GM12864 (cell line): ENCODE results near the gene PLCG1.

Experiments used
- DNase-seq: peaks from one replicate; pipeline ENCODE4 v3.0.0-alpha.2; 2011; ENCODE audit warnings: low read depth
- H3K4me3 ChIP-seq: 2 replicates; pipeline ENCODE4 v1.5.1; 2011; ENCODE audit warnings: mild to moderate bottlenecking, low read depth, low read length, control low read depth
- TF ChIP-seq, protein P1 (sequence below): IDR thresholded peaks from 2 replicates; pipeline ENCODE4 v1.5.1; 2011; ENCODE audit warnings: low read depth, mild to moderate bottlenecking, moderate library complexity, low read length, control low read depth, inconsistent platforms; ENCODE audit errors: missing control alignments

The PLCG1 gene

DNA sequence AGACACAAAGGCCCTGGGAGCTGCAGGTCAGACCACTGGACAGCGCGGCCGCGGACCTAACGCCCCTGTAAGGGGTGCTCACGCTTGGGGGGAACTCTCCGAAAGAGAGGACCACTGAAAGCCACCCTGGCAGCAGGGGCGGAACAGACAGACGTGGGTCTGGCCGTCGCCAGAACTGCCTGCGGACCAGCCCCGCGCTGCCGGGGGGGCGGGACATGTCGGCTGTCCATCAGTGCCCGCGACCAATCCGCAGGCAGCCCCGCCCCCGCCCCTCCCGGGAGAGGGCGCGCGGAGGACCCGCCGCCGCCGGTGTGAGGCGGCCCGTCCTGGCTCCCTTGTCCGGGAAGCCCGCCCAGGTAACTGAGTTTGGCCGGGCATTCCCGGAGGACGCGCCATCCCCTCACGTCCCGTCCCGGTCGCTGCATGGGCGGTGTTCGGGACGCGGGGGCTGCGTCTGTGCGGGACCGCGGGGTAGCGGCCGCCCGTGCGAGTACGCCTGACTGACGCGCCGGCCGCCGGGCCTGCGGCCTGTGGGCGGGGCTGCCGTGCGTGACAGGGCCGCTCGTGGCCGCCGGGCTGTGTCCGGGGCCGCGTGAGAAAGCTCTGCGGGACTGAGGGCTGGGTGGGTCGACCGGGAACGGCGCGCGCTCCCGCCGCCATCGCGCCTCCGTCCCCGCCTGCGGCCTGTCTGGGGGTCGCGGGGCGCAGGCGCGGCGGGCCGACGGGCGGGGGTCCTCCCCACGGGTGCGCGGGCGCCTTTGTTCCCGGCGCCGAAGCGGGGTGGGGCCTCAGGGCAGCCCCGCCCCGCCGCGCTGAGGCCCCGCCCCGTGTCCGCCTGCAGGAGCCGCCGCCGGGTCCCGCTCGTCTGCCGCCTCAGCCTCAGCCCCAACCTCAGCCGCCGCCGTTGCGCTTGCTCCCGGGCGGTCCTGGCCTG lies at the start of gene PLCG1:
Gene PLCG1 (plus strand): TSS at position 864 of the 934 bp plus-strand sequence. CDS start 99 bp downstream, outside the sequence.
- TF ChIP-seq, protein P1, sequence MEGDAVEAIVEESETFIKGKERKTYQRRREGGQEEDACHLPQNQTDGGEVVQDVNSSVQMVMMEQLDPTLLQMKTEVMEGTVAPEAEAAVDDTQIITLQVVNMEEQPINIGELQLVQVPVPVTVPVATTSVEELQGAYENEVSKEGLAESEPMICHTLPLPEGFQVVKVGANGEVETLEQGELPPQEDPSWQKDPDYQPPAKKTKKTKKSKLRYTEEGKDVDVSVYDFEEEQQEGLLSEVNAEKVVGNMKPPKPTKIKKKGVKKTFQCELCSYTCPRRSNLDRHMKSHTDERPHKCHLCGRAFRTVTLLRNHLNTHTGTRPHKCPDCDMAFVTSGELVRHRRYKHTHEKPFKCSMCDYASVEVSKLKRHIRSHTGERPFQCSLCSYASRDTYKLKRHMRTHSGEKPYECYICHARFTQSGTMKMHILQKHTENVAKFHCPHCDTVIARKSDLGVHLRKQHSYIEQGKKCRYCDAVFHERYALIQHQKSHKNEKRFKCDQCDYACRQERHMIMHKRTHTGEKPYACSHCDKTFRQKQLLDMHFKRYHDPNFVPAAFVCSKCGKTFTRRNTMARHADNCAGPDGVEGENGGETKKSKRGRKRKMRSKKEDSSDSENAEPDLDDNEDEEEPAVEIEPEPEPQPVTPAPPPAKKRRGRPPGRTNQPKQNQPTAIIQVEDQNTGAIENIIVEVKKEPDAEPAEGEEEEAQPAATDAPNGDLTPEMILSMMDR, result no peak
- DNase-seq, result no peak
- H3K4me3 ChIP-seq, result peak within 1 kb of the TSS; percentile 74

DNA sequence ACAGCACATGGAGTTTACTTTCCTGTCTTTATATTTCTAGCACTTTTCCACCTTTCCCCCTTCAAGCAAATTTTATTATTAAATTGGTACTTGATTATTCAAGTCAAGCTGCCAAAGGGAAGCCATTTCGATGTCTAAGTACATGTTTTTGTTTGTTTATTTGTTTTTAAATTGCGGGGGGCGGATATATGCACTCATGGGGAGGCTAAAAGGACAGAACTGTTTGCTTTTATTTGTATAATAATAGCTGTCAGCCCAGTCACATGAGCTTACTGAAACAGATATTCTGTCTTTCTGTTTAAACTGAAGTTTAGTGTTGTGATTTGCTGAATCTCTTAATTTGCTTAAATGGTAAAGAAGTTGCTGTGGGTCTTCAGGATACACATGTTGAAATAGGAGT lies 49.6 kb upstream of the PLCG1 start:
- TF ChIP-seq, protein P1, result no peak
- no peak overlapping the region for H3K4me3 ChIP-seq
- no peak for DNase-seq

DNA sequence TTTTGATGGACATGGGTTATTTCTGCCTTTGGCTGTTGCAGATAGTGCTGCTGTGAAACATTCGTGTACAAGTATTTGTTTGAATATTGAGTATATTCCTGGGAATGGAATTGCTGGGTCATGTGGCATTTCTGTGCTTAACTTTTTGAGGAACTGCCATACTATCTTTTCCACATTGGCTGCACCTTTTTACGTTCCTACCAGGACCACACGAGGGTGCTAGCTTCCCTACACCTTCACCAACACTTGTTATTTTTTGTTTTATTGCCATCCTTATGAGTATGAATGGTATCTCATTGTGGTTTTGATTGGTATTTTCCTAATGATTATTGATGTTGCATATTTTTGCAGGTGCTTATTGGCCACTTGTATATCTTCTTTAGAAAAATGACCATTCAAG lies 47.8 kb upstream of the PLCG1 start:
- DNase-seq, result no peak
- no peak overlapping the region for H3K4me3 ChIP-seq
- TF ChIP-seq, protein P1, result peak; percentile 3

DNA sequence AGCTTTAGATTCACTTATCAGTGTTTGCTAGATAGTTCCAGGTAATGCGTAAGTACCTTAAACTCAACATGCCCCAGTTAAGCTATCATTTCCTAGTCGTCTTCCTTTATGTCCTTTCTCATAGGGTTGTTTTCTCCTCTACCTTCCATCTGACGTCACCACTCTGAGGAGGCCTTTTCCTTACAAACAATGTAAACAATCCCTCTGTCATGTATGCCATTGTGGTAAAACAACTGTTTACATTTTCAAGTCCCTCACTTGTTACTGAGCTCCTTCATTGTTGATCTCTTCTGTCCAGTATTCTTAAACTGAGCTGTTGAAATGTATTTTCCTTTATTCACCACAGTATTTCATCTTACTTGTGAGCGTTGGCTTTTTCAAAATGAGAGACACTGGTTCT lies 45.4 kb upstream of the PLCG1 start:
- TF ChIP-seq, protein P1, result no peak
- H3K4me3 ChIP-seq, result no peak overlapping the region
- no peak for DNase-seq

DNA sequence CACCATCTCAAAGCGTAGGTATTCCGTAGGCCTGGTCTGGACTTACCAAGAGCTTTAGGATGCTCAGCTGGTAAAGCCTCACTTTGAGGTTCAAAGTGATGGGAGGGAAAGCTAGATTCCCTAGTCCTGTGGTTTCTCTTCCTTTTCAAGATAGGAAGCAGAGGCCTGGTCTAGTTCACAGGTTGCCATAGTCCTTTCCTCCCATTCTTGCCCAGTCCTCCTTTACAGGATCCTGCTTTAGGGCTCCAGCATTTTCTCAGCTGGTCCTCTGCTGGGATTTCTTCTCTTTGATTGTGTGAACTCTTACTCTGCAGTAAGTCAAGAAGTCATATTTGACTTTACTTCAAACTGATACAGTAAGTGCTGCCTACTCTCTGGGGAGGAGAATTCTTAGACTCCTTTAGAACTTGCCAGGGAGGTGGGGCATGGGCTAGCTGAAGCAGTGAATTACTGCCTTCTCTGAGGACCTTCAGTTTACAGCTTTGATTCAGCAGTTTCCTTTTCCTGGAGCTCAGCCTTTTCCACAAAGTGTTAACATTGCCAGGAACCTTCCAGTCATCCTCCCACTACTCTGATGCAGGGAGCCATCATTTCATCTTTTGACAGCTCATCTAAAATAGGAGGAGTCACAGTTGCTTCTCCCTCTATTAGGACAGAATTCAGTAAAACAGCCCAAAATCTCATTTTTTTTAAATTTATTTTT lies 42.8 kb upstream of the PLCG1 start:
- no peak for DNase-seq
- no peak overlapping the region for H3K4me3 ChIP-seq
- TF ChIP-seq, protein P1, result no peak

DNA sequence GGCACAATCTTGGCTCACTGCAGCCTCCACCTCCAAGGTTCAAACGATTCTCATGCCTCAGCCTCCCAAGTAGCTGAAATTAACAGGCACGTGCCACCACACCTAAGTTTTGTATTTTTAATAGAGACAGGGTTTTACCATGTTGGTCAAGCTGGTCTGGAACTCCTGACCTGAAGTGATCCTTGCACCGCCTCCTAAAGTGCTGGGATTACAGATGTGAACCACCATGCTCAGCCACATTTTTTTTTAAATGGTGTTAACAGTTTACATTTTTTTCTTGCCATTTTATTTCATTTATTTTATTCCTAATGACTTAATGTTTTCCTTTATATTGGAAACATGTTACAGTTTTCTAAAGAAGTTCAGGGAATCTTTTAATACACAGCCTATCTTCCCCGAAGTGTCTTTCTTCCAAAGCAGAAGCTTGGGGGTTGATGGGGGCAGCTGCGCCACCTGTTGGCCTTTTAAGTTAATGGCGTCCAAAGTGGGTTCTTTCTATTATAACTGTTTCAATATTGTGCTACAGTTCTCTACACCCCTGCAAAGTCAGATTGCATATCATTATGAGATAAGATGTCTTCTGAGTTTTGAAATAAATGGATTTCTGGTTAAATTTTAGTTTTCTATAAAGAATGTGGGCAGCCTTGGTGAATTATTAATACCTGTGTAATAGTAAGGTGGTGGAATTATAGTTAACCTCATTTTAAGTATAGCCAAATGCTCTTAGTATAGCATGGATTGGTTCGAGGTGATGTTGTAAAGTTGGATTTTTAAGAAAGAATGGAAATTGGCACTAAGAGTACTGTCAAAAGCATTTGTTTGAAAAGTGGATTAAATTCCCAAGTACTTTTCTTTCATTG lies 42.0 kb upstream of the PLCG1 start:
- TF ChIP-seq, protein P1, result peak; percentile 72
- H3K4me3 ChIP-seq, result no peak overlapping the region
- DNase-seq, result peak; percentile 13
